Measurements from ENCODE around the gene ATP5PB. TPM values are rescaled to one million over a fixed set of nuclear protein-coding genes. Genes with fewer than 3 reads are reported as not detected.

Gene ATP5PB
- total and polyA plus RNA-seq, 4 donors: 143 to 257 (median 223) TPM

- peak overlapping the region; percentile 57 to 66 for H3K27ac ChIP-seq (ENCODE audit: low read depth in 1 of 2, low read length in 2 of 2)
- peaks cover 0 to 34% (median 22%) of the 10 kb centered on the region in 4 donors for H3K36me3 ChIP-seq (ENCODE audit: control insufficient read depth in 4 of 4, insufficient read depth in 3 of 4, low read depth in 1 of 4, low read length in 3 of 4)
- WGBS: 92% methylated on average over 5 of the region's 5 CpGs
- no peak for DNase-seq (ENCODE audit: low spot score)
- TF ChIP-seq, protein P1, sequence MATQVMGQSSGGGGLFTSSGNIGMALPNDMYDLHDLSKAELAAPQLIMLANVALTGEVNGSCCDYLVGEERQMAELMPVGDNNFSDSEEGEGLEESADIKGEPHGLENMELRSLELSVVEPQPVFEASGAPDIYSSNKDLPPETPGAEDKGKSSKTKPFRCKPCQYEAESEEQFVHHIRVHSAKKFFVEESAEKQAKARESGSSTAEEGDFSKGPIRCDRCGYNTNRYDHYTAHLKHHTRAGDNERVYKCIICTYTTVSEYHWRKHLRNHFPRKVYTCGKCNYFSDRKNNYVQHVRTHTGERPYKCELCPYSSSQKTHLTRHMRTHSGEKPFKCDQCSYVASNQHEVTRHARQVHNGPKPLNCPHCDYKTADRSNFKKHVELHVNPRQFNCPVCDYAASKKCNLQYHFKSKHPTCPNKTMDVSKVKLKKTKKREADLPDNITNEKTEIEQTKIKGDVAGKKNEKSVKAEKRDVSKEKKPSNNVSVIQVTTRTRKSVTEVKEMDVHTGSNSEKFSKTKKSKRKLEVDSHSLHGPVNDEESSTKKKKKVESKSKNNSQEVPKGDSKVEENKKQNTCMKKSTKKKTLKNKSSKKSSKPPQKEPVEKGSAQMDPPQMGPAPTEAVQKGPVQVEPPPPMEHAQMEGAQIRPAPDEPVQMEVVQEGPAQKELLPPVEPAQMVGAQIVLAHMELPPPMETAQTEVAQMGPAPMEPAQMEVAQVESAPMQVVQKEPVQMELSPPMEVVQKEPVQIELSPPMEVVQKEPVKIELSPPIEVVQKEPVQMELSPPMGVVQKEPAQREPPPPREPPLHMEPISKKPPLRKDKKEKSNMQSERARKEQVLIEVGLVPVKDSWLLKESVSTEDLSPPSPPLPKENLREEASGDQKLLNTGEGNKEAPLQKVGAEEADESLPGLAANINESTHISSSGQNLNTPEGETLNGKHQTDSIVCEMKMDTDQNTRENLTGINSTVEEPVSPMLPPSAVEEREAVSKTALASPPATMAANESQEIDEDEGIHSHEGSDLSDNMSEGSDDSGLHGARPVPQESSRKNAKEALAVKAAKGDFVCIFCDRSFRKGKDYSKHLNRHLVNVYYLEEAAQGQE (IDR thresholded peaks at IDR 0.05): no peak
- TF ChIP-seq JUND (IDR thresholded peaks at IDR 0.05) (no peak), GABPA (IDR thresholded peaks at IDR 0.05 in 1 of 2, conservative IDR thresholded peaks at IDR 0.05 in 1 of 2) (no peak), SP1 (IDR thresholded peaks at IDR 0.05) (no peak), ATF3 (IDR thresholded peaks at IDR 0.05) (no peak), NR2F2 (IDR thresholded peaks at IDR 0.05) (no peak), FOXA2 (IDR thresholded peaks at IDR 0.05) (no peak), YY1 (IDR thresholded peaks at IDR 0.05) (no peak), HNF4G (IDR thresholded peaks at IDR 0.05) (no peak), HNF4A (conservative IDR thresholded peaks at IDR 0.05) (no peak), TAF1 (conservative IDR thresholded peaks at IDR 0.05) (no peak), FOXA1 (IDR thresholded peaks at IDR 0.05) (no peak), ZBTB33 (IDR thresholded peaks at IDR 0.05) (no peak), RAD21 (IDR thresholded peaks at IDR 0.05) (no peak), RXRA (IDR thresholded peaks at IDR 0.05) (no peak)
- TF ChIP-seq, protein P2, sequence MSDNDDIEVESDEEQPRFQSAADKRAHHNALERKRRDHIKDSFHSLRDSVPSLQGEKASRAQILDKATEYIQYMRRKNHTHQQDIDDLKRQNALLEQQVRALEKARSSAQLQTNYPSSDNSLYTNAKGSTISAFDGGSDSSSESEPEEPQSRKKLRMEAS (IDR thresholded peaks at IDR 0.05): no peak
- TF ChIP-seq, protein P3, sequence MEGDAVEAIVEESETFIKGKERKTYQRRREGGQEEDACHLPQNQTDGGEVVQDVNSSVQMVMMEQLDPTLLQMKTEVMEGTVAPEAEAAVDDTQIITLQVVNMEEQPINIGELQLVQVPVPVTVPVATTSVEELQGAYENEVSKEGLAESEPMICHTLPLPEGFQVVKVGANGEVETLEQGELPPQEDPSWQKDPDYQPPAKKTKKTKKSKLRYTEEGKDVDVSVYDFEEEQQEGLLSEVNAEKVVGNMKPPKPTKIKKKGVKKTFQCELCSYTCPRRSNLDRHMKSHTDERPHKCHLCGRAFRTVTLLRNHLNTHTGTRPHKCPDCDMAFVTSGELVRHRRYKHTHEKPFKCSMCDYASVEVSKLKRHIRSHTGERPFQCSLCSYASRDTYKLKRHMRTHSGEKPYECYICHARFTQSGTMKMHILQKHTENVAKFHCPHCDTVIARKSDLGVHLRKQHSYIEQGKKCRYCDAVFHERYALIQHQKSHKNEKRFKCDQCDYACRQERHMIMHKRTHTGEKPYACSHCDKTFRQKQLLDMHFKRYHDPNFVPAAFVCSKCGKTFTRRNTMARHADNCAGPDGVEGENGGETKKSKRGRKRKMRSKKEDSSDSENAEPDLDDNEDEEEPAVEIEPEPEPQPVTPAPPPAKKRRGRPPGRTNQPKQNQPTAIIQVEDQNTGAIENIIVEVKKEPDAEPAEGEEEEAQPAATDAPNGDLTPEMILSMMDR (IDR thresholded peaks at IDR 0.05; ENCODE audit: low read depth, low read length, missing input control): no peak
- no peaks in the 10 kb centered on the region for H3K9me3 ChIP-seq (ENCODE audit: control insufficient read depth in 4 of 4, low read length in 3 of 4)
- no peaks in the 10 kb centered on the region for H3K4me1 ChIP-seq (ENCODE audit: control insufficient read depth in 4 of 4, insufficient read depth in 4 of 4, low read length in 3 of 4)
- H3K9ac ChIP-seq (ENCODE audit: low read depth in 1 of 2, low read length in 2 of 2): no peak overlapping the region
- H3K27me3 ChIP-seq (ENCODE audit: control insufficient read depth in 4 of 4, insufficient read depth in 4 of 4, low read length in 3 of 4): no peaks in the 10 kb centered on the region
- no peak overlapping the region for H3K4me3 ChIP-seq (ENCODE audit: low read depth in 1 of 3, low read length in 3 of 3)
Observed at GRCh38 chr1:111470596-111470995, 21.3 kb downstream of the ATP5PB start.

DNA sequence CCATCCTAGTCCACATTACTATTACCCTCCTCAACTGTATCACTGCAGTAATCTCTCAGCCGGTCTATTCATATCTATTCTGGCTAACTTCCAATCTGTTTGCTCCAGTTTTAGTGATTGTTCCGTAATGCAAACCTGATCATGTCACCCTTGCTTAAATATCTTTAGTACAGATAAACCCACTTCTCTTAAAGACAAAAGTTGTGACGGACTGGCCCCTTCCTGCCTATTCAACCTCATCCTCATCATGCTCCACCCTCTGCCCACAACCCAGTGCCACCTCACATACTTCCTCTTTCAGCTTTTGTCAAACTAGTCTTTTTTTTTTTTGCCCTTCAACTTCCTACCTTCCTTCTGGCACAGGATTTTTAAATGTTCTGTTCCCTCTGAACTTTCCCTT, 21.7 kb downstream of the ATP5PB start:
- 64% methylated on average over 3 of the region's 3 CpGs for WGBS
- no peak for DNase-seq (ENCODE audit: low spot score)
- Histone ChIP-seq H3K27me3 (ENCODE audit: control insufficient read depth in 4 of 4, insufficient read depth in 4 of 4, low read length in 3 of 4) (no peaks in the 10 kb centered on the region), H3K4me3 (ENCODE audit: low read depth in 1 of 3, low read length in 3 of 3) (no peak overlapping the region), H3K9ac (ENCODE audit: low read depth in 1 of 2, low read length in 2 of 2) (no peak overlapping the region), H3K4me1 (ENCODE audit: control insufficient read depth in 4 of 4, insufficient read depth in 4 of 4, low read length in 3 of 4) (no peaks in the 10 kb centered on the region), H3K27ac (ENCODE audit: low read depth in 1 of 2, low read length in 2 of 2) (peak overlapping the region; percentile 57 to 66), H3K36me3 (ENCODE audit: control insufficient read depth in 4 of 4, insufficient read depth in 3 of 4, low read depth in 1 of 4, low read length in 3 of 4) (peaks cover 0 to 34% (median 22%) of the 10 kb centered on the region in 4 donors), H3K9me3 (ENCODE audit: control insufficient read depth in 4 of 4, low read length in 3 of 4) (no peaks in the 10 kb centered on the region)
- TF ChIP-seq FOXA2 (IDR thresholded peaks at IDR 0.05) (no peak), HNF4A (conservative IDR thresholded peaks at IDR 0.05) (no peak), RAD21 (IDR thresholded peaks at IDR 0.05) (no peak), SP1 (IDR thresholded peaks at IDR 0.05) (peak; percentile 31), RXRA (IDR thresholded peaks at IDR 0.05) (peak in 1 of 2 donors; percentile 8), ZBTB33 (IDR thresholded peaks at IDR 0.05) (peak; percentile 29), TAF1 (conservative IDR thresholded peaks at IDR 0.05) (no peak), GABPA (IDR thresholded peaks at IDR 0.05 in 1 of 2, conservative IDR thresholded peaks at IDR 0.05 in 1 of 2) (no peak), JUND (IDR thresholded peaks at IDR 0.05) (no peak), NR2F2 (IDR thresholded peaks at IDR 0.05) (no peak), HNF4G (IDR thresholded peaks at IDR 0.05) (no peak)
- TF ChIP-seq, protein P1 (IDR thresholded peaks at IDR 0.05): no peak
